SIG-M5 treated with dmso at 0.1 percent for 504 hours (cell line): ENCODE data around the gene TSC22D2.

Experiments used
- DNase-seq: peaks from one replicate; lab custom pipeline; 2025; ENCODE audit not compliant: unreplicated experiment; lab: John Stamatoyannopoulos, UW

Gene TSC22D2

GRCh38 chr3:150408221-150409124 is at the start of gene TSC22D2:
TSC22D2 (plus strand) TSS chr3:150408298; CDS start chr3:150409351, 1,053 bp downstream.
- DNase-seq: peak; percentile 87

- DNase-seq: no peak
These were observed 48.7 kb upstream of the TSC22D2 start for GRCh38 chr3:150359381-150359780.

GRCh38 chr3:150360966-150361365 is 47.1 kb upstream of the TSC22D2 start:
- no peak for DNase-seq

- DNase-seq: no peak
These were observed 45.4 kb upstream of the TSC22D2 start for GRCh38 chr3:150362515-150363302.

- no peak for DNase-seq
These were observed 44.7 kb upstream of the TSC22D2 start for GRCh38 chr3:150363420-150363819.

- DNase-seq: no peak
These were observed 42.9 kb upstream of the TSC22D2 start for GRCh38 chr3:150365132-150365604.

- DNase-seq: no peak
These were observed 40.3 kb upstream of the TSC22D2 start for GRCh38 chr3:150367757-150368156.

- DNase-seq: peak; percentile 42
These were observed 37.9 kb upstream of the TSC22D2 start for GRCh38 chr3:150370122-150370602.

- DNase-seq: no peak
These were observed 37.1 kb upstream of the TSC22D2 start for GRCh38 chr3:150370999-150371398.

- peak; percentile 74 for DNase-seq
These were observed 36.3 kb upstream of the TSC22D2 start for GRCh38 chr3:150371741-150372254.

GRCh38 chr3:150372320-150372719 is 35.8 kb upstream of the TSC22D2 start:
- no peak for DNase-seq

- DNase-seq: no peak
These were observed 35.4 kb upstream of the TSC22D2 start for GRCh38 chr3:150372722-150373121.

GRCh38 chr3:150373234-150373875 is 34.7 kb upstream of the TSC22D2 start:
- no peak for DNase-seq

- DNase-seq: no peak
These were observed 33.1 kb upstream of the TSC22D2 start for GRCh38 chr3:150374975-150375374.

GRCh38 chr3:150376001-150376848 is 31.9 kb upstream of the TSC22D2 start:
- DNase-seq: peak; percentile 56

- no peak for DNase-seq
These were observed 30.3 kb upstream of the TSC22D2 start for GRCh38 chr3:150377601-150378300.

- no peak for DNase-seq
These were observed 29.8 kb upstream of the TSC22D2 start for GRCh38 chr3:150378301-150378748.

GRCh38 chr3:150379469-150379868 is 28.6 kb upstream of the TSC22D2 start:
- DNase-seq: no peak
